Measurements from ENCODE around the gene RABGAP1L. TPM values are rescaled to one million over a fixed set of nuclear protein-coding genes. Genes with fewer than 3 reads are reported as not detected.

RABGAP1L gene
- total RNA-seq, 1 experiment from 2014 or later = 57.4 TPM

DNA sequence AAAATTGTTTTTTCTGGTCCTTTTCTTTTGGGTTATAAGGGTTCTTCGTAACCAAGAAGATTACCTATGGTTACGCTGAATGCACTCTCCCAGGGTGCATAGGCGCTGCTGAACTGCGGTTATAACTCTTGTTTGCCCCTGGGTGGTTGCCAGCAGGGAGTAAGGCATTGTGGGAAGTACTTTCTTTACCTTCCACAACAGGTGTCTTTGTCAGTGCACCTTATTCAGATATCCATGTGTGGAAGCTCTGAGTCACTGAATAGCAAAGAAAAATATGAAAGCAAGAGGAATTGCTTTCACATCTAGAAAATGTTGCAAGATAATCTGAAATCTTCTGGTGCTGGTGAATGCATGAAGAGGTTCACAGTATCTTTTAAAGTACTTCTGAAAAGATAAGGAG is 716.0 kb downstream of the RABGAP1L start:
- POLR2A ChIA-PET (ENCODE audit: unreplicated experiment) = interaction anchor here (0.7 to 2.5 kb wide), 3 partner anchors 76 to 124 kb away, joined by 3 to 24 read pairs (median 13); no protein-coding TSS in a partner anchor
- Histone ChIP-seq H3K4me2 (peak overlapping the region; percentile 74), H3K36me3 (ENCODE audit: low read depth) (no peaks in the 10 kb centered on the region), H4K20me1 (ENCODE audit: insufficient read depth) (no peaks in the 10 kb centered on the region), H2AFZ (peak overlapping the region; percentile 61; the same call in 1 of the 2 replicates), H3K4me3 (peak overlapping the region; percentile 43), H3K9me2 (ENCODE audit: insufficient read depth) (no peaks in the 10 kb centered on the region), H3K27me3 (ENCODE audit: insufficient read depth, low read depth) (no peaks in the 10 kb centered on the region), H3K9me3 (ENCODE audit: insufficient read depth, low read depth) (peaks cover 3% of the 10 kb centered on the region; the same call in 1 of the 2 replicates), H3K27ac (peak overlapping the region; percentile 83), H3K79me2 (ENCODE audit: low read depth) (peaks cover 6% of the 10 kb centered on the region; the same call in 1 of the 2 replicates), H3F3A (ENCODE audit: insufficient read depth, low read depth) (peaks cover 31% of the 10 kb centered on the region), H3K4me1 (replicated peaks; ENCODE audit: insufficient read depth) (peaks cover 60% of the 10 kb centered on the region)
- no TSS peak for BruUV-seq (replicated peaks)
- intact Hi-C loops (cut with micrococcal nuclease; ENCODE audit: unreplicated experiment) = loop anchor here (2.0 to 10.0 kb wide), 4 partner anchors 91 to 393 kb away; partner anchors contain the start of gene KIAA0040
- DNase-seq = peak; percentile 83 to 95
- CTCF ChIA-PET = interaction anchor here (0.6 kb wide), 1 partner anchor 60 kb away, joined by 5 read pairs; no protein-coding TSS in a partner anchor
- TF ChIP-seq, protein P1, sequence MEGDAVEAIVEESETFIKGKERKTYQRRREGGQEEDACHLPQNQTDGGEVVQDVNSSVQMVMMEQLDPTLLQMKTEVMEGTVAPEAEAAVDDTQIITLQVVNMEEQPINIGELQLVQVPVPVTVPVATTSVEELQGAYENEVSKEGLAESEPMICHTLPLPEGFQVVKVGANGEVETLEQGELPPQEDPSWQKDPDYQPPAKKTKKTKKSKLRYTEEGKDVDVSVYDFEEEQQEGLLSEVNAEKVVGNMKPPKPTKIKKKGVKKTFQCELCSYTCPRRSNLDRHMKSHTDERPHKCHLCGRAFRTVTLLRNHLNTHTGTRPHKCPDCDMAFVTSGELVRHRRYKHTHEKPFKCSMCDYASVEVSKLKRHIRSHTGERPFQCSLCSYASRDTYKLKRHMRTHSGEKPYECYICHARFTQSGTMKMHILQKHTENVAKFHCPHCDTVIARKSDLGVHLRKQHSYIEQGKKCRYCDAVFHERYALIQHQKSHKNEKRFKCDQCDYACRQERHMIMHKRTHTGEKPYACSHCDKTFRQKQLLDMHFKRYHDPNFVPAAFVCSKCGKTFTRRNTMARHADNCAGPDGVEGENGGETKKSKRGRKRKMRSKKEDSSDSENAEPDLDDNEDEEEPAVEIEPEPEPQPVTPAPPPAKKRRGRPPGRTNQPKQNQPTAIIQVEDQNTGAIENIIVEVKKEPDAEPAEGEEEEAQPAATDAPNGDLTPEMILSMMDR (conservative IDR thresholded peaks at IDR 0.05) = no peak
- no peak for TF ChIP-seq EZH2 (IDR thresholded peaks at IDR 0.05; ENCODE audit: low read depth)

DNA sequence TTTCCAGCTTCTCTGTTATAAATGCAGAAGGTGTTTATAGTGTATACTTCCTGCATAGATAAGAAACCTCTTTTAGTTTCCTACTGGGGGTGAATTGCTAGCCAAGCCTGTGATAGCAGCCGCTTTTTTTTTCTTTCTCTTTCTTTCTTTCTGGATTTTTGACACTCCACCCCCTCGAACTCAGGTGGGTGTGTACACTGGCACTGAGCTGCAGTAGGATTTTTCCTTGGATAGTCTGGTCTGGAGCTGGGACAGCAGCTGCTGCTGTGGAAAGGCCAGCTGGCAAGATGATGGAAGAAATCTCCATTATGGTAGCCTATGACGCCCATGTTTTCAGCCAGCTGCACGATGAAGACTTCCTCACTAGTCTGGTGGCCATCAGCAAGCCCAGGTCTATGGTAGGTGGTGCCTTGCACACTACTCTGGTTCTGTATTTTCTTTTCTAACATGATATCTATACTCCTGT is 717.9 kb downstream of the RABGAP1L start:
- ChIA-PET CTCF (interaction anchor here (0.6 to 0.7 kb wide), 3 partner anchors 106 to 594 kb away, joined by 3 read pairs; no protein-coding TSS in a partner anchor), POLR2A (ENCODE audit: unreplicated experiment) (interaction anchor here (0.5 to 0.7 kb wide), 6 partner anchors 58 to 122 kb away, joined by 4 to 20 read pairs (median 6); partner anchors contain the start of gene CACYBP)
- DNase-seq = peak in 1 of 2 experiments; percentile 9
- peak overlapping the region; percentile 74 for H3K4me2 ChIP-seq
- H4K20me1 ChIP-seq (ENCODE audit: insufficient read depth) = no peaks in the 10 kb centered on the region
- H3K27me3 ChIP-seq (ENCODE audit: insufficient read depth, low read depth) = no peaks in the 10 kb centered on the region
- H2AFZ ChIP-seq = no peak overlapping the region
- H3K36me3 ChIP-seq (ENCODE audit: low read depth) = no peaks in the 10 kb centered on the region
- no peaks in the 10 kb centered on the region for H3K9me2 ChIP-seq (ENCODE audit: insufficient read depth)
- no TSS peak for BruUV-seq (replicated peaks)
- H3K4me1 ChIP-seq (replicated peaks; ENCODE audit: insufficient read depth) = peaks cover 46% of the 10 kb centered on the region
- TF ChIP-seq, protein P1 (conservative IDR thresholded peaks at IDR 0.05) = no peak
- TF ChIP-seq EZH2 (IDR thresholded peaks at IDR 0.05; ENCODE audit: low read depth) = no peak
- H3K27ac ChIP-seq = 0 out of 2 replicates have a peak overlapping the region, but pooled peaks have one; percentile 83
- H3F3A ChIP-seq (ENCODE audit: insufficient read depth, low read depth) = peaks cover 21% of the 10 kb centered on the region
- intact Hi-C loops (cut with micrococcal nuclease; ENCODE audit: unreplicated experiment) = loop anchor here (5.0 to 10.0 kb wide), 2 partner anchors 105 to 318 kb away; partner anchors contain the start of gene KIAA0040
- peaks cover 3% of the 10 kb centered on the region; the same call in 1 of the 2 replicates for H3K9me3 ChIP-seq (ENCODE audit: insufficient read depth, low read depth)
- peaks cover 6% of the 10 kb centered on the region; the same call in 1 of the 2 replicates for H3K79me2 ChIP-seq (ENCODE audit: low read depth)
- H3K4me3 ChIP-seq = peak overlapping the region; percentile 43; the same call in 1 of the 2 replicates

DNA sequence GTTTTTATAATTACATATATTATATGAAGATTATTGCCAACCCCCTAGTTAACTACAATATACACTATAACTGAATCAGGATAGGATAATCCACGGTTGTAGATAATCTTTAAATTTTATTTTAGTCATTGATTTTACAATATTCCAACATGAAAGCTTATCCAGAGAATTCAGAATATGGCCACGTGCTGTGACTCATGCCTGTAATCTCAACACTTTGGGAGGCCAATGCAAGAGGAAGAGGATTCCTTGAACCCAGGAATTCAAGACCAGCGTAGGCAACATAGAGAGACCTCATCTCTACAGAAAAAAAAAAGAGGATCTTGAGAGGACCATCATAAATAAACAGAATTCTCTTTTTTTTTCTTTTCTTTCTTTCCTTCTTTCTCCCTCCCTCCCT is 720.9 kb downstream of the RABGAP1L start:
- Histone ChIP-seq H3K9me3 (ENCODE audit: insufficient read depth, low read depth) (no peaks in the 10 kb centered on the region), H2AFZ (no peak overlapping the region), H3K4me2 (no peak overlapping the region), H3F3A (ENCODE audit: insufficient read depth, low read depth) (peaks cover 17% of the 10 kb centered on the region; the same call in 1 of the 2 replicates), H3K27me3 (ENCODE audit: insufficient read depth, low read depth) (no peaks in the 10 kb centered on the region), H3K36me3 (ENCODE audit: low read depth) (no peaks in the 10 kb centered on the region), H3K4me3 (no peak overlapping the region), H3K4me1 (replicated peaks; ENCODE audit: insufficient read depth) (peaks cover 33% of the 10 kb centered on the region), H3K27ac (no peak overlapping the region), H3K9me2 (ENCODE audit: insufficient read depth) (no peaks in the 10 kb centered on the region), H4K20me1 (ENCODE audit: insufficient read depth) (no peaks in the 10 kb centered on the region), H3K79me2 (ENCODE audit: low read depth) (peaks cover 6% of the 10 kb centered on the region; the same call in 1 of the 2 replicates)
- no peak for DNase-seq
- POLR2A ChIA-PET (ENCODE audit: unreplicated experiment) = no interaction called here
- TF ChIP-seq EZH2 (IDR thresholded peaks at IDR 0.05; ENCODE audit: low read depth) = no peak
- TF ChIP-seq, protein P1 (conservative IDR thresholded peaks at IDR 0.05) = no peak
- CTCF ChIA-PET = no interaction called here
- BruUV-seq (replicated peaks) = no TSS peak
- intact Hi-C loops (cut with micrococcal nuclease; ENCODE audit: unreplicated experiment) = no loop called here
